Heart left ventricle (tissue), 16 donors: ENCODE measurements around the gene CELF5. TPM values are rescaled to one million over a fixed set of nuclear protein-coding genes. Genes with fewer than 3 reads are reported as not detected.

Experiments used
- ATAC-seq, 4 donors: fragments of 200-7000 bp; cut with Tn5 transposase; one replicate each; pipeline ENCODE4 v1.9.1; 2020 to 2022; ENCODE audit warnings: moderate library complexity in 4 of 4, mild to moderate bottlenecking in 3 of 4, moderate number of reproducible peaks in 1 of 4
- DNase-seq, 5 donors: peaks; one replicate each; pipeline ENCODE4 v3.0.0-alpha.2; 2020
- H3K27ac ChIP-seq, 12 donors: fragments of 200-600 bp; sonication (generic) in 4 of 12; one replicate each; pipeline versions ENCODE4 v1.5.0 to v1.8.0; 2016 to 2022; ENCODE audit warnings: mild to moderate bottlenecking in 2 of 12
- H3K27me3 ChIP-seq, 9 donors: fragments of 200-600 bp; sonication (generic) in 2 of 9; one replicate each; pipeline versions ENCODE4 v1.5.1 to v1.8.0; 2016 to 2022; ENCODE audit warnings: mild to moderate bottlenecking in 3 of 9
- H3K36me3 ChIP-seq, 9 donors: fragments of 200-600 bp; sonication (generic) in 2 of 9; one replicate each; pipeline versions ENCODE4 v1.5.0 to v1.8.0; 2018 to 2022; ENCODE audit warnings: mild to moderate bottlenecking in 2 of 9
- H3K4me1 ChIP-seq, 12 donors: fragments of 200-600 bp; sonication (generic) in 4 of 12; one replicate each; pipeline versions ENCODE4 v1.5.0 to v1.8.0; 2016 to 2022; ENCODE audit warnings: mild to moderate bottlenecking in 3 of 12
- H3K4me3 ChIP-seq, 12 donors: fragments of 200-600 bp; sonication (generic) in 4 of 12; one replicate each; pipeline versions ENCODE4 v1.5.0 to v1.8.0; 2017 to 2022; ENCODE audit warnings: mild to moderate bottlenecking in 9 of 12, moderate library complexity in 4 of 12
- H3K9me3 ChIP-seq, 12 donors: fragments of 200-600 bp; sonication (generic) in 4 of 12; one replicate each; pipeline versions ENCODE4 v1.5.0 to v1.8.0; 2016 to 2022; ENCODE audit warnings: mild to moderate bottlenecking in 1 of 12
- POLR2A ChIP-seq, 2 donors: fragments of 450-650 bp; IDR thresholded peaks; one replicate each; pipeline ENCODE4 v1.6.1; 2017; ENCODE audit warnings: antibody characterized with exemption in 2 of 2, mild to moderate bottlenecking in 2 of 2, moderate library complexity in 2 of 2
- WGBS, 4 donors: extraction: QIAGEN DNeasy Blood & Tissue Kit in 2 of 4; methylation state at CpG; one replicate each; pipeline versions ENCODE4 v1.1.5 to v1.1.7; 2013 to 2018; 5-methylcytosine and 5-hydroxymethylcytosine counted together
- intact Hi-C, 10 donors: fragments of 100-400 bp; cut with DNase I; formaldehyde crosslinking; loops; one replicate each; pipeline versions ENCODE4 v1.11.1 to v1.14.2; 2022
- long read RNA-seq, 3 donors: library from polyadenylated mRNA; unstranded; transcript quantifications; one replicate each; pipeline ENCODE4 v2.0.0, GENCODE V29; 2020 to 2021
- polyA plus RNA-seq, 2 donors: library from polyadenylated mRNA; stranded (reverse); fragments of 200-250 nt; gene quantifications; one replicate each; pipeline ENCODE4 v1.2.3, GENCODE V29; 2013
- total RNA-seq, 9 donors: library from RNA; depleted of rRNA in 2 of 9; stranded (reverse); fragments of >200 nt in 2 of 9; fragmentation: NEBNext Ultra II Directional in 3 of 9; extraction: Animal tissue kit (Norgen Biotek cat#: 25700) in 3 of 9; gene quantifications; one replicate each; pipeline versions ENCODE4 v1.1.0 to v1.2.4, GENCODE V29; 2016 to 2023
- TF ChIP-seq, protein P1 (sequence below), 12 donors: fragments of 200-600 bp; sonication (generic) in 4 of 12; IDR thresholded peaks; one replicate each; pipeline versions ENCODE4 v1.5.0 to v1.8.0; 2018 to 2022; ENCODE audit warnings: antibody characterized with exemption in 12 of 12, mild to moderate bottlenecking in 5 of 12
- donor health status: ischemic (EF 13 %, LVEDD 7.1; RV severe dilation, severe dysfunction).
- donor health status: healthy with polysubstance abuse.
- donor health status: DM: no; HTN: yes; CAD: no.
- donor health status: DM: no; HTN: no; CAD: no.
- donor health status: ischemic (EF 25% LVEDD 6.9; RV normal size, moderate dysfunction).
- donor health status: ischemic (EF 25% LVEDD 5.7; RV mildly dilated, moderate dysfunction).
- donor health status: healthy.
- donor health status: DM: yes; HTN: yes; CAD: no.
- donor health status: ischemic (EF 35%, LVEDD 5.7; RV mildly dilated, moderate dysfunction).
- donor health status: nonischemic (EF 11% LVEDD 7.7; RV severe dilation, severe dysfunction).
- donor health status: DM: yes; HTN: yes; CAD: no.
- donor health status: PGD.
- donor health status: ischemic (EF 29% LVEDD 5.4; RV normal size, mild dysfunction).
- donor health status: nonischemic (EF 23%, LVEDD 6.1; RV moderate dilation, normal function).

Gene CELF5
- not detected for total RNA-seq
- polyA plus RNA-seq = not detected
- long read RNA-seq, donor 1 = 0 reads
- long read RNA-seq, donor 2 = 0 reads
- long read RNA-seq, donor 3 = 0 reads

DNA sequence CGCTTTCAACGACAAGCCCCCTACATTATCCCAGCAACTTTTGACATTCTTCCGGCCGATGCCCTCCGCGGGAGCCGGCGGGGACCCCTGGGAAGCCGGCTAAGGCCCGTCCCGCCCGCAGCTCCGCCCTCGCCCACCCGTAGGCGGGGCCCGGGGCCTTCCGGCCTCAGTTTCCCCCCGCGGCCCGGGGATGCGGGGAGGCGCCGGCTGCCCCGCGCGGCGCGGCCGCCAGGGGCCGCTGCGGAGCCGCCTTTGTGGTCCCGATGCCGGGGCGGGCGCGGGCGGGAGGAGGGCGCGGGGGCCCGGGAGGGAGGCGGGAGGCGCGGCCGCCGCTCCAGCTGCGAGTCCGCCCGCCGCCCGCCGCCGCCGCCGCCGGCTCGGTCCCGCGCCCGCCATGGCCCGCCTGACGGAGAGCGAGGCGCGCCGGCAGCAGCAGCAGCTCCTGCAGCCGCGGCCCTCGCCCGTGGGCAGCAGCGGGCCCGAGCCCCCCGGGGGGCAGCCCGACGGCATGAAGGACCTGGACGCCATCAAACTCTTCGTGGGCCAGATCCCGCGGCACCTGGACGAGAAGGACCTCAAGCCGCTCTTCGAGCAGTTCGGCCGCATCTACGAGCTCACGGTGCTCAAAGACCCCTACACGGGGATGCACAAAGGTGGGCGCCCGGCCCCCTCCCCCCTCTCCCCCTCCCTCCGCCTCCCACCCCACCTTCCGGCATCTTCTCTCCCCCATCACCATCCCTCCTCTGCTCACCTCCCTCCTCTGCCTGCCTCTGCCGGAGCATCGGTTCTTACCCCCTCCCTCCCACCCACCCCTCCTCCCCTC, at the start of gene CELF5:
TSS of gene CELF5 (plus strand) at position 316 of the 823 bp plus-strand sequence. CDS start at position 395, 79 bp downstream.
- 1 to 4% (median 2%) methylated on average over 30 to 94 of the region's 94 CpGs for WGBS, 4 donors
- ATAC-seq (peak in 2 of 4 donors; percentile 41 to 75), DNase-seq (peak in 4 of 5 donors; percentile 26 to 54 (median 51))
- H3K4me3 ChIP-seq = peak within 1 kb of the TSS in 7 of 12 donors; percentile 19 to 42 (median 28)
- peaks cover 0 to 14% (median 0%) of the 10 kb centered on the region in 12 donors for H3K4me1 ChIP-seq
- intact Hi-C loops = loop anchor here in 1 of 10 donors (10.0 kb wide), 1 partner anchor 250 kb away; no protein-coding TSS in a partner anchor
- H3K27ac ChIP-seq = no peak within 1 kb of the TSS
- H3K27me3 ChIP-seq = peaks cover 21 to 75% (median 53%) of the 10 kb centered on the region in 9 donors
- no peak for TF ChIP-seq POLR2A (IDR thresholded peaks at IDR 0.05)
- TF ChIP-seq, protein P1, sequence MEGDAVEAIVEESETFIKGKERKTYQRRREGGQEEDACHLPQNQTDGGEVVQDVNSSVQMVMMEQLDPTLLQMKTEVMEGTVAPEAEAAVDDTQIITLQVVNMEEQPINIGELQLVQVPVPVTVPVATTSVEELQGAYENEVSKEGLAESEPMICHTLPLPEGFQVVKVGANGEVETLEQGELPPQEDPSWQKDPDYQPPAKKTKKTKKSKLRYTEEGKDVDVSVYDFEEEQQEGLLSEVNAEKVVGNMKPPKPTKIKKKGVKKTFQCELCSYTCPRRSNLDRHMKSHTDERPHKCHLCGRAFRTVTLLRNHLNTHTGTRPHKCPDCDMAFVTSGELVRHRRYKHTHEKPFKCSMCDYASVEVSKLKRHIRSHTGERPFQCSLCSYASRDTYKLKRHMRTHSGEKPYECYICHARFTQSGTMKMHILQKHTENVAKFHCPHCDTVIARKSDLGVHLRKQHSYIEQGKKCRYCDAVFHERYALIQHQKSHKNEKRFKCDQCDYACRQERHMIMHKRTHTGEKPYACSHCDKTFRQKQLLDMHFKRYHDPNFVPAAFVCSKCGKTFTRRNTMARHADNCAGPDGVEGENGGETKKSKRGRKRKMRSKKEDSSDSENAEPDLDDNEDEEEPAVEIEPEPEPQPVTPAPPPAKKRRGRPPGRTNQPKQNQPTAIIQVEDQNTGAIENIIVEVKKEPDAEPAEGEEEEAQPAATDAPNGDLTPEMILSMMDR (IDR thresholded peaks at IDR 0.05) = peak in 10 of 12 donors; percentile 29 to 76 (median 55)
- H3K9me3 ChIP-seq = no peaks in the 10 kb centered on the region
- no peaks in the 10 kb centered on the region for H3K36me3 ChIP-seq

GRCh38 chr19:3175781-3176714, 48.4 kb upstream of the CELF5 start:
- ATAC-seq (no peak), DNase-seq (no peak)
- 49 to 72% (median 56%) methylated on average over 17 of the region's 17 CpGs for WGBS, 4 donors
- no peaks in the 10 kb centered on the region for H3K9me3 ChIP-seq
- no peak overlapping the region for H3K4me3 ChIP-seq
- H3K4me1 ChIP-seq = peaks cover 0 to 39% (median 0%) of the 10 kb centered on the region in 12 donors
- intact Hi-C loops = no loop called here
- no peaks in the 10 kb centered on the region for H3K27me3 ChIP-seq
- H3K27ac ChIP-seq = peak overlapping the region in 1 of 12 donors; percentile 73
- H3K36me3 ChIP-seq = no peaks in the 10 kb centered on the region
- TF ChIP-seq POLR2A (IDR thresholded peaks at IDR 0.05) = no peak
- TF ChIP-seq, protein P1 (IDR thresholded peaks at IDR 0.05) = no peak

- ATAC-seq = peak in 3 of 4 donors; percentile 6 to 22 (median 21)
- intact Hi-C loops = no loop called here
- TF ChIP-seq, protein P1 (IDR thresholded peaks at IDR 0.05) = no peak
- no peak for TF ChIP-seq POLR2A (IDR thresholded peaks at IDR 0.05)
- DNase-seq = no peak
- Histone ChIP-seq H3K36me3 (no peaks in the 10 kb centered on the region), H3K27ac (peak overlapping the region in 1 of 12 donors; percentile 73), H3K4me1 (peaks cover 0 to 46% (median 0%) of the 10 kb centered on the region in 12 donors), H3K9me3 (no peaks in the 10 kb centered on the region), H3K4me3 (peak overlapping the region in 1 of 12 donors; percentile 39), H3K27me3 (no peaks in the 10 kb centered on the region)
- 70 to 82% (median 77%) methylated on average over 11 of the region's 11 CpGs for WGBS, 4 donors
These were observed 47.6 kb upstream of the CELF5 start for GRCh38 chr19:3176715-3177501.
